ENCODE results near the gene SERPINA12. TPM values are rescaled to one million over a fixed set of nuclear protein-coding genes. Genes with fewer than 3 reads are reported as not detected.
A peak's percentile ranks its signal among the peaks of the same experiment; 100 is the strongest.
"Not testable (repeated sequence)": the region's sequence is repeated elsewhere in the genome, so short reads cannot be mapped to it uniquely, and the experiment has no call there.

Gene SERPINA12
- polyA plus RNA-seq, 3 donors: 0.30 to 0.42 (median 0.33) TPM

DNA sequence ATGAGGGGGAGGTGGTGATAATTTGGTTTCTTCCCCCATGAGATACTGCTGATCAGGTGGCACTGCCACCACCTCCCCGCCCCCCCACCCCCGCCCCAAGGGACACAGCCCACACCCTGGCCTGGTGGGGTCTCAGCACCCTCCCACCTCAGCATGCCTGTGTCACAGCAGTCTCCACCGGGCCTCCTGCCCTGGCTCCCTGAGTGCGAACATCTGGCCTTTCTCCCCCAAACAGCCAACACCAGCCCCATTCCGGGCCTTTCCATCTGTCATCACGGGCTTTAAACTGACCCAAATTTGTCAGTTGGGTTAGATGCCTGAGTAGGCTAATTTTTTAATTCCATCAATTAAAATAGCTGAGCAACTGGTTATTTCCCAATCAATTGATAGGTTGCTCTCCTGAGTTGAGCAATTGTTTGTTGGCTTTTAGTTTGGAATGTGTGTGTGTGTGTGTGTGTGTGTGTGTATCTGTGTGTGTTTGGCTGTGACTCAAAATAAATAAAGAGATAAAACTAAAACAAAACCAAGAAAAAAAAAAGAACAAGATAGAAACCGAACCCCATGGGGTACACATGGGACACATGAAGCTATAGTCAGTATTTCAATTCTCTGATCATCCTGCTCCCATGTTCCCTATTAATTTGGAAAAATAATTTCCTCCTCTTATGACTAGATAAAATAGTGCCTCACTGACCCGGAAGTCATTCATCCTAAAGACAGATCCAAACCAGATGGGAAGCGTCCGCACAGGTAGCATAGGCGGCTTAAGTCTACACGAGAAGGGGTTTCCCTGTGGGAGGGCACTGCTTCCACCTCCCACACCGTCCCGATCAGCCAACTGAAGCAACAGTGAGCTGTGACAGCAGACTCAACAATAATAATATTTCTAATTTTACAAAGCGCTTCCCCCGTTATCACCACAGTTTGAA lies 7.4 kb downstream of the SERPINA12 start:
- DNase-seq (ENCODE audit: extremely low read depth in 1 of 11, low read depth in 9 of 11, low spot score in 4 of 11): no peak

DNA sequence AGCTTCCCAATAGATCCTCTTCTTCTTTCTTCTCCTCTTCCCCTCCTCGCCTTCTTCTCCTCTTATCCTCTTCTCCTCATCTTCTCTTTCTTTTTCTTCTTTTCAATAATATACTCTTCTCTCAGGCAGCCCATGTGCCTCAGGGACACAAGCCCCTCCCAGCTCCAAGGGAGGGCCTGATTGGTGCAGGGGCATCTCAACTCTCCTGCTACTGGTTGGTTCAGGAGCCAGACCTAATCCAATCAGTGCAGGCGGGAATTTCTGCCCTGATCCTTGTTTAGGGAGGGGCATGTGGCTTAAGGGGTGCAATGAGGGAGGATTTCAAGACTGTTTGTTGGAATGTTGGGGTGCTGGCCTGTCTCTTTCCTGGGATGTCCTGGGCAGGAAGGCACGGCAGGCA lies 9.0 kb downstream of the SERPINA12 start:
- no peak for DNase-seq (ENCODE audit: extremely low read depth in 1 of 11, low read depth in 9 of 11, low spot score in 4 of 11)

DNA sequence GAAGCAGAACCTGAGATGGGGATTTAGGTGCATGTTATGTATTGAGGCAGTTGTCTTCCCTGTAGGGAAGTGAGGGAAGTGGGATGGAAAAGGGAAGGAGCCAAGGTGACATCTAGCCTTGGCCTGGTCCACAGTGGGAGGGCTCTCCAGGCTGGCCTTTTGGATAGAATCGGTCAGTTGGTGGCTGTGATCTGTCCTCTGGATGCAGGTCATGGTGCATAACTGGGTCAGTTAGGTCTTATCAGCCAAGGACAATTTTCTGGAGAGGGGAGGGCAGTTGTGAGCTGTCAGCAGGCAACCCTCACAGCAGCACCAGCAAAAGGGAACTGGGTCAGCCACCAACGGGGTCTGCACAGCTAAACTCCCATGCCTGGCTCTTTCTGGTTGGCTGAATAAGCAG lies 9.6 kb downstream of the SERPINA12 start:
- DNase-seq (ENCODE audit: extremely low read depth in 1 of 11, low read depth in 9 of 11, low spot score in 4 of 11): no peak

DNA sequence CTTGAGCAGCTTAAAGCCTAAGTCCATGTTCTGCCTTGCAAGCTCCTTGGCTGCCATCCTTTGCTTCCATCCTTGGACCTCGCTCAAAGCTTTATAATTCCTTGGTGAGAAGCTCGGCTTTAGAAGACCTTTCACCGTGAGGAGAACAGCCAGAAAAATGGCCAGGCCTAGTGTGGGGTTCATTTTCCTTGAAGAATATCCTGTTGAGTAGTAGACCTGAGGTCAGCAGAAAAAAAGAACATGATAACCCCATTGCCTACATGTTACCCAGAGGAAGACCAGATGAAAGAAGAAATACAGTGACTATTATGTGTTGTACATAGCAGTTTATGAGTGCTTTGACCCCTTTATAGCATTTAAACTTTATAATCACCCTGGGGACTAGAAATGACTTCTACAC lies 11.1 kb downstream of the SERPINA12 start:
- no peak for DNase-seq (ENCODE audit: extremely low read depth in 1 of 11, low read depth in 9 of 11, low spot score in 4 of 11)

DNA sequence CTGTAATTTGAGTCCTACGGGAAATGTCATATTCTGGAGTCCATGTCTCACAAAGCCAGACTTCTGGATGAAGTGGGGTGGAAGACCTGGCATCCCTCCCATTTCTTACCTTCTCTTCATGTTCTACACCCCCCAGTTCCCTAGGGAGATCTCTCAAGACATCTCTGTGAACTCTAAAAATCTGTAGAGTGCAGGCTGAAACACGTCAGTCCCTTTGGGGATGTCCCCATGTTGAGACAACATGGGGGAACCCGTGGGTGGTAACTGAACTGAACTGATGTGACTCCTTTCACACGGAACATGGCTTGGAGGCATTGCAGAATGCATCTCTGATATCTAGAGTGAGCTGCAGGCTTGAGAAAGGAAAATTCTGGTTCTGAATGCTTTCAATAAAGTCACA lies 15.2 kb downstream of the SERPINA12 start:
- no peak for DNase-seq (ENCODE audit: extremely low read depth in 1 of 11, low read depth in 9 of 11, low spot score in 4 of 11)

DNA sequence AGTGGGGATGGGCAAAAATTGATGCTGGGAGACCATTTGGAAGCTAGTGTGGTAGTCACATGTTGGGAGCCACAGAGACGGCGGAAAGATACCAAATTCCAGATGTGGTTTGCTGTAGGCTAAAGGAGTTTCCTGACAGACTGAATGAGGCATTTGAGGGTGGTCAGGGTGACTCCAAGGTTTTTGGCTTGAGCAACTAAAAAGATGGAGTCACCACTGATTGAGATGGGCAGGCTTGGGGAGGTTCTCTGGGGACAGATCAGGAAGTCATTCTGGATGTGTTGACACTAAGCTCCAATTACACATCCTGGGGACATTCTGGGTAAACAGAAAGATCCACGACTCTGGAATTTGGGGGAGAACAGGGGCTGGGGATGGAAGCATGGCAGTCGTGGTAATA lies 17.8 kb downstream of the SERPINA12 start:
- DNase-seq (ENCODE audit: extremely low read depth in 1 of 11, low read depth in 9 of 11, low spot score in 4 of 11): no peak

DNA sequence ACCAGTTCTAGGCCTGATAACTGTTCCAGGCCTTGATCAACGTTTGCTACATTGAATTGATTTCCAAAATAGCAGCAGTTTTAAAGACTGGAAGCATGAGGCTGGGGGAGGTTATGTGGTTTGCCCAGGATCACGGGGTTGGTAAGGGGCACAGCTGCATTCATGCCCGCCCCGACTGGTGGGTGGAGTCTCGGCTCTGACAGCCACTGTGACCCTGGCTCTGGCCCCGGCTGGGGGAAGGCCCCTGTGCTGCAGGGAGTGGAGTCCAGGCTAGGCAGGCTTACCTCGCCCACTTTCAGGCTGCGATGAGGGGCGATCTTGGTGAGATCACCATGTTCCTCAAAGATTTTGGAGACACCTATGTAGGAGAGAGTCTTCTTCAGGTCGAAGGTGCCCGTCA lies 19.9 kb downstream of the SERPINA12 start:
- DNase-seq (ENCODE audit: extremely low read depth in 1 of 11, low read depth in 9 of 11, low spot score in 4 of 11): no peak

DNA sequence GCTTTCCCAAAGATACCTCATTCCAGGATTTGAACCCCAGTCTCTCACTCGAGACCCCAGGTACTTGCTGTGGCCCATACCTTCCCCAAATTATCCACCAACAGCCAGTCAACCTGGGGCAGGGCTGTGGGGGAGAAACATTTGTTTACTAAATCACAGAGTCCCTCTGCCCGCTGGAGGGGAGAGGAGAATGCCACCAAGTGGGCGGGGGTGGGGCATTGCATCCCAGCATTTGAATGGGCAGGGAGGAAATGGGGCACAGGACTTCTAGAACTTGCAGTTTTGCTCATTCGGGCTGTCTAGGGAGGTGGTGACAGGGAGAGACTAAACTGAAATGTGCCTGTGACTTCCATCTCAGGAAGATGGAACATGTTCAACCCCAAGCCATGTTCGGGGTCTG lies 22.4 kb downstream of the SERPINA12 start:
- DNase-seq (ENCODE audit: extremely low read depth in 1 of 11, low read depth in 9 of 11, low spot score in 4 of 11): no peak

DNA sequence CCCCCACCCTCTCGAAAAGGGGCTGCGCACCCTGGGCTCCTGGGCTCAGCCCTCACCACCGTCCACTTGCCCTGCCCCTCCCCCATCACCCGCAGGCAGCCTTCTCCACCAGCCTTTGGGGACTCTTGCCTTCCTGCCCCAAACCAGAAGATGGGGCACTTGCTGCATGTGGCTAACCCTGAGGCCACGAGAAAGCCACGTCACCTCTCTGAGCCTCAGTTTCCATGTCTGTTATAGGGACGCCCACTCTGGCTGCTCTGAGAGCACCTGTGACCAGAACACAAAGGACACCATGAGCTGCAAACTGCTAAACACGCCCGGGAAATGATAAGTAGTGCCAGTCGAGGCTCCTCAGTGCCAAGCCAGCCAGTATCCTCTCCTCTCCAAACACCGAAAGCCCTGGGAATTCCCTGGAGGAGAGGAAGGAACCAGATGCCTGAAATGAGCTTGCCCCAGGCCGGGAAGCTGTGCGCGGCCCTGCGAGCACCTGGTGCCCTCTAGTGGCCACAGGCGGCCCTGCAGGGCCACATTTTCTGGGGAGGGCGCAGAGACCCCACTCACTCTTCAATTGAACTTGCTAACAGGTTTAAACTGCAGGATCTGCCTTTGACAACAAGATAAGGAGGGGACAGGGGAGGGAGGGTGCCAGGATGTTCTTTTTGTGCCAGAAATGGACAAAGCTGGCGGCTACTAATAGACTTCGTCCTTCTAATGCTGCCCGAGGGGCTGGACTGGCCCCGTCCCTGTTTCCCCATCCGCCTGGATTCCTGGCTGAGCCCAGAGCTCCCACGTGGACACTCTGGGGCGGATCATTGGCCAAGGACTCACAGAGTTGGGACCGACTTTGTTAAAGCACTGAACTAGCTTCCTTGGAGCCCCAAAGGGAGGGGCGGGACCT lies 23.1 kb downstream of the SERPINA12 start:
- DNase-seq (ENCODE audit: extremely low read depth in 1 of 11, low read depth in 9 of 11, low spot score in 4 of 11): peak in 10 of 11 donors; percentile 21 to 52 (median 38)

DNA sequence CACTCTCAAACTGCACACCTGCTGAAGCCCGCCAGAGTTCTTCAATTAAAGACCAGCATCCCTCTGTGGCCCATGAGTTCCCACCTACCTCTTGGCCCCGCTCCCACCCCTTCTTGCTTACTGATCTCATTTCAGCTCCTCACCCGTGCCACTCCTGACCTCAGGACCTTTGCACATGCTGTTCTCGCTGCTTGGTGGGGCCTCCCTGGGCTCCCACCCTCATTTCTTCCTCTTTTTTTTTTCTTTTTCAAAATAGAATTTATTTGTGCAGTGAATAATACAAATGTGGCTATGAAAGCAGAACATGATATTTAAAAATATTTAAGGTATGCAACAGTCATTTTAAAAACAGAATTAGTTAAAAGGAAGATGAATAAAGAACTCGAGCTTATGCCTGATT lies 24.8 kb downstream of the SERPINA12 start:
- no peak for DNase-seq (ENCODE audit: extremely low read depth in 1 of 11, low read depth in 9 of 11, low spot score in 4 of 11)

DNA sequence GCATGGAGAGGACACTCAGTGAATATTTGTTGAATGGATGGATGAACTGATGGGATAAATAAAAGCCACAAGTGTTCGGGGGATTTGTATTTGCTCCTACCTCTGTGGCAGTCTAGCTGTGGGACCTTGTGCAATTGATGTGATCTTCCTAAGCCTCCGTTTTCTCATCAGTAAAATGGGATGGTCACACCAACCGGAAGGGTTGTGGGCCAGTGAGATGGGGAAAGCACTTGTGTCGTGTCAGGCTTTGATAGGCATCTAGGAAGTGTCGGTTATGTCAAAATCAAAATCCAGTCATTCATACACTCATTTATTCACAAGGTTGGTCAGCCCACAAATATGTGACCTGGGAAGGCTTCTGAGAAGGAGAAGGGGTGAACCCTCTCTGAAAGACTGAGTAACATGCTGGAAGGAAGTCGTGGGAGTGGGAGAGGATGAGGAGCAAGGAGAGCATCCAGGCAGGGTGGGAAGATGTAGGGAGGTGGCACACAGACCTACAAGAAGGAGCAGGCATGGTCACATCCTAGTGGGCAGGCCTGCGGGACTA lies 25.5 kb downstream of the SERPINA12 start:
- no peak for DNase-seq (ENCODE audit: extremely low read depth in 1 of 11, low read depth in 9 of 11, low spot score in 4 of 11)

DNA sequence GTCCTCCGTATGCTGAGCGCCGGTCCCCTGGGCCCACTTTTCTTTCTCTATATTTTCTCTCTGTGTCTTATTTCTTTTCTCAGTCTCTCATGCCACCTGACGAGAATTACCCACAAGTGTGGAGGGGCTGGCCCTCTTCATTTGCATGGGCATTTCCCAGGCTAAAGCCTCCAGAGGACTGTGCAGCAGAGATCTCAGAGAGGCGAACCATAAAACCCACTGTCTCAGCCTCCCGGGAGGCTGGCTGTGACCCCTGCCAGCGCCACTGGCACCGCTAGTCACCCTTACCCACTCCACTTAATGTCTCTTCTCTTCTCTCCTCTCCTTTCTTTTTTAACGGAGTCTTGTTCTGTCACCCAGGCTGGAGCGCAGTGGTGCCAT lies 26.2 kb downstream of the SERPINA12 start:
- DNase-seq (ENCODE audit: extremely low read depth in 1 of 11, low read depth in 9 of 11, low spot score in 4 of 11): no peak

DNA sequence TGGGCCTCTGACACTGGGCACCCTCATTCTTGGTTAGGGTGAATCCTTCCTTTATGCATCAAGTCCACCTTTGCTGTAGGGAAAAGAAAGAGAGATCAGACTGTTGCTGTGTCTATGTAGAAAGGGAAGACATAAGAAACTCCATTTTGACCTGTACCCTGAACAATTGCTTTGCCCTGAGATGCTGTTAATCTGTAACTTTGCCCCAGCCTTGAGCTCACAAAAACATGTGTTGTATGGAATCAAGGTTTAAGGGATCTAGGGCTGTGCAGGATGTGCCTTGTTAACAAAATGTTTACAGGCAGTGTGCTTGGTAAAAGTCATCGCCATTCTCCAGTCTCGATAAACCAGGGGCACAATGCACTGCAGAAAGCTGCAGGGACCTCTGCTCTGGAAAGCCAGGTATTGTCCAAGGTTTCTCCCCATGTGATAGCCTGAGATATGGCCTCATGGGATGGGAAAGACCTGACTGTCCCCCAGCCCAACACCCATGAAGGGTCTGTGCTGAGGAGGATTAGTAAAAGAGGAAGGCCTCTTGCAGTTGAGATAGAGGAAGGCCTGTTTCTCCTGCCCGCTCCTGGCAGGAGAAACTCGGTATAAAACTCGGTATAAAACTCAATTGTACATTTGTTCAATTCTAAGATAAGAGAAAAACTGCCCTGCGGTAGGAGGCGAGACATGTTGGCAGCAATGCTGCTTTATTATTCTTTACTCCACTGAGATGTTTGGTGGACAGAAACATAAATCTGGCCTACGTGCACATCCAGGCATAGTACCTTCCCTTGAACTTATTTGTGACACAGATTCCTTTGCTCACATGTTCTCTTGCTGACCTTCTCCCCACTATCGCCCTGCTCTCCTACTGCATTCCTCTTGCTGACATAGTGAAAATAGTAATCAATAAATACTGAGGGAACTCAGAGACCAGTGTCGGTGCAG lies 26.9 kb downstream of the SERPINA12 start:
- not testable (repeated sequence) for DNase-seq (ENCODE audit: extremely low read depth in 1 of 11, low read depth in 9 of 11, low spot score in 4 of 11)

DNA sequence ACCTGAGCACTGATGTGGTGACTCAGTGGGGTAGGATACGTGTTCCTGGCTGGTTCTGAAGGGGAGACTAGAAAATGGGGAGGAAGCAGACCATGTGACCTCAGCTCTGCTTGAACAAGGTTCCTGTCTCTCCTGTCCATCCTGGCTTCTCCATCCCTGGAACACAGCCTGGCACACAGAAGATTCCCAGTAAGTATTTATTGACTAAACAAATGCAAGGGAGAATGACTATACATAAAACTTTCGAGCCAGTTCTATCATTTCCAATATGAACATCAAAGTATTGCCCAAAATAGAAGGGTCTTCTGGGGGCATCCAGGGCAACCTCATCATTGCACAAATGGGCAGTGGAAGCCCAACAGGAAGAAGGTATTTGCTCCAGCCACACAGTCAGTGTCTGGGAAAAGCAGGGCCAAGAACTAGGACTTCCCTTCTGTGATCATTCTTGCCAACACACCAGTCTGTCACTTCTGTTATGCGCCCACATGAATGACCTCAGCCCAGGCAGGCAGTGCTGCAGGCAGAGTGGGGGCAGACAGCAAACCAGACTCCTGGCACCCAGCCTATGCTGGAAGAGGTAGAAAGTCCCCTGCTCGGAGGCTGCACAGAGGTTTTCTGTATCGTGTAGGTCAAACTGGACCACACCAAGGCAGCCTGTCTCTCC lies 27.7 kb downstream of the SERPINA12 start:
- DNase-seq (ENCODE audit: extremely low read depth in 1 of 11, low read depth in 9 of 11, low spot score in 4 of 11): no peak

DNA sequence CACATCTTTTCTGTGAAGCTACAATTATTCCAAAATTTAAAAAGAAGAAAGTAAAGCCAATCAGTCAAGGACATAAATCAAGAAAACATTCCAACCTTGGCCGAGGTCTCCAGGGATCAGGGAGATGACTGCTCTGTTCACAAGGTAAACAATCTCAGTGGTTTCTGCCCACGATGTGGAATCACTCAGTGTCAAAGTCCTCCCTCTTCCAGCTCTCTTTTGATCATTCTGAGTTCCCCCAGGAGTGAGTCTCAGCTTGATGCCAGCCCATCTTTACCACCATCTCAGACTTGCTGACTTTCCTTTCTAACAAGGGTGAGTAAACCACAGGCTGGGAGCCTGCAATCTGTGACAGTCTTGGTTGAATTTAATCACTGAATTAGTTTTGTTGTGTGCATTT lies 28.5 kb downstream of the SERPINA12 start:
- DNase-seq (ENCODE audit: extremely low read depth in 1 of 11, low read depth in 9 of 11, low spot score in 4 of 11): peak in 6 of 11 donors; percentile 9 to 27 (median 18)

DNA sequence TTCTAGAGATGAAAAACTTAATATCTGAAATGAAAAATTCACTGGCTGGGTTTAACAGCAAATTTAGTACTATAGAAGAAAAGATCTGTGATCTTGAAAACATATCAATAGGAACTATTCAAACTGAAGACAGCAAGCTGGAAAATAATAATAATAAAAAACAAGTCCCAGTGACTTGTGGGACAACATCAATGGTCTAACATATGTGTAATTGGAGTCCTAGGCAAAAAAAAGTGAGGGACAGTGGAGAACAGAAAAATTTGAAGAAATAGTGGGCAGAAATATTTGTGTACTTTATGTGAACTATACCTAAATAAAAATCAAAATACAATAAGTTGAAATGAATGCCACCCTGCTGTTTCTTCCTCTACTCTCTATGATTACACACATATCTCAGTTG lies 30.8 kb downstream of the SERPINA12 start:
- no peak for DNase-seq (ENCODE audit: extremely low read depth in 1 of 11, low read depth in 9 of 11, low spot score in 4 of 11)

DNA sequence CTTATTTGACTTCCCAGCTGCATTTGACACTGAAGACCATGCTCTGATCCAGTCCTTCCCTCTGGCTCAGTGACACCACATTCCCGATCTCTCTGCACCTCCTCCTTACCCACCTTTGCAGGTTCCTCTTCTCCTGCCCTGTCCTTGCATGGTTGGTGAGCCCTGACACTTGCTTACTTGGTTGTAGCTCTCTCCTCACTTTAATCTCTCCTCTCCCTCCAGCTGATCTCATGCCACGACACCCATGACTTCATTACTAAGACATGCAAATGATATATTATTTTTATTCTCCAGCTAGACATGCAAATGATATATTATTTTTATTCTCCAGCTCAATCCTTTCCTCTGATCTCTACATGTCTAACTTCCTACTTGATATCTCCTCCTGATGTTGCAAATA lies 33.2 kb downstream of the SERPINA12 start, which contains the start of gene SERPINA9:
Gene SERPINA9 (minus strand): TSS at position 175 of the 400 bp plus-strand sequence. CDS start 6,357 bp downstream, outside the sequence.
- no peak for DNase-seq (ENCODE audit: extremely low read depth in 1 of 11, low read depth in 9 of 11, low spot score in 4 of 11)

DNA sequence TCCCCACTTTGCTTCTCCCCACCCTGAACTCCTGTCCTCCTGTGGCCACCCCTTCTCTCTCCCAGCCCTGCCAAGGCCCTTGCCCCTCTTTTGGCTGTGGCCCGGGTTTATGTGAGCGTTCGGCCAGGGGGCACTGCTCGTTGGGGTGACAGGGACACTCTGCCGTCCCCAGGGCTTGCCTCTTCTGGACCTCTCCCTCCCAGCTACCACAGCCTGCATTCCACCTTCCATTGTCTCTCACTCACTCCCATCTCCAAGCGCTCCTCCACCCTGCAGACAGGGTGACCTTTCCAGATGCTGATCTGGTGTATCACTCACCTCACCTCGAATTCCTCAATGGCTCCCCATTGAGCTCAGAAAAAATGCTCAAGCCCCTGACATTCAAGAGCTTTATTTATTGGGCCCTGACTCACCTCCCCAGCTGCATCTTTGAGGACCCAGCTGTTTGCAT lies 34.7 kb downstream of the SERPINA12 start:
- no peak for DNase-seq (ENCODE audit: extremely low read depth in 1 of 11, low read depth in 9 of 11, low spot score in 4 of 11)
